CD4-positive, alpha-beta T cell (primary cell): ENCODE measurements around the gene CASKIN2. TPM values are rescaled to one million over a fixed set of nuclear protein-coding genes. Genes with fewer than 3 reads are reported as not detected.

ENCODE experiments used
- ATAC-seq: fragments of 200-7000 bp; cut with Tn5 transposase; one replicate; pipeline ENCODE4 v1.10.0; 2022; ENCODE audit warnings: mild to moderate bottlenecking; ENCODE audit not compliant: poor library complexity
- CTCF ChIA-PET: fragments of 350-600 bp; sonication (Branson Sonifier 250); formaldehyde crosslinking; loops from one replicate; lab custom pipeline; 2021; ENCODE audit warnings: antibody characterized with exemption, inconsistent platforms; lab: Charles Lee
- POLR2A ChIA-PET: fragments of 350-600 bp; sonication (Branson Sonifier 250); formaldehyde crosslinking; loops from one replicate; lab custom pipeline; 2021; ENCODE audit warnings: antibody characterized with exemption, inconsistent platforms; lab: Charles Lee
- DNase-seq, 14 experiments: peaks; one replicate each; pipeline ENCODE4 v3.0.0-alpha.2; 2013 to 2020; ENCODE audit warnings: mixed read lengths in 2 of 14
- H3K27ac ChIP-seq, 2 donors: one replicate each; pipeline versions ENCODE4 v1.5.1 to v1.7.0; 2013; ENCODE audit warnings: low read length in 2 of 2, low read depth in 1 of 2, mild to moderate bottlenecking in 1 of 2
- H3K27me3 ChIP-seq, 2 experiments: 1 replicate in 1 of 2; 2 replicates in 1 of 2; pipeline versions ENCODE4 v1.6.1 to v1.7.0; 2013; ENCODE audit warnings: low read length in 2 of 2, control low read depth in 1 of 2, mild to moderate bottlenecking in 1 of 2, moderate library complexity in 1 of 2; ENCODE audit not compliant: insufficient read depth in 2 of 2, control insufficient read depth in 1 of 2
- H3K36me3 ChIP-seq: one replicate; pipeline ENCODE4 v1.6.1; 2013; ENCODE audit warnings: low read length, control low read depth; ENCODE audit not compliant: insufficient read depth
- H3K4me1 ChIP-seq: one replicate; pipeline ENCODE4 v1.6.1; 2013; ENCODE audit warnings: low read length, control low read depth; ENCODE audit not compliant: insufficient read depth
- H3K4me3 ChIP-seq: one replicate; pipeline ENCODE4 v1.5.1; 2013; ENCODE audit warnings: mild to moderate bottlenecking, low read length, moderate library complexity
- H3K9me3 ChIP-seq, 2 experiments: 1 replicate in 1 of 2; 2 replicates in 1 of 2; pipeline versions ENCODE4 v1.6.1 to v1.7.0; 2013; ENCODE audit warnings: low read length in 2 of 2, mild to moderate bottlenecking in 2 of 2, control low read depth in 1 of 2, moderate library complexity in 1 of 2; ENCODE audit not compliant: control insufficient read depth in 1 of 2, insufficient read depth in 1 of 2
- H3K27ac Mint-ChIP-seq: one replicate; pipeline ENCODE4 v1.8.0; 2020; ENCODE audit warnings: mixed read lengths
- H3K27me3 Mint-ChIP-seq: one replicate; pipeline ENCODE4 v1.8.0; 2021; ENCODE audit warnings: mixed read lengths
- H3K36me3 Mint-ChIP-seq: one replicate; pipeline ENCODE4 v1.8.0; 2021; ENCODE audit warnings: low read depth, mixed read lengths
- H3K4me1 Mint-ChIP-seq: one replicate; pipeline ENCODE4 v1.8.0; 2021; ENCODE audit warnings: low read depth, mixed read lengths
- H3K4me3 Mint-ChIP-seq: one replicate; pipeline ENCODE4 v1.8.0; 2020; ENCODE audit warnings: mild to moderate bottlenecking, mixed read lengths
- H3K9me3 Mint-ChIP-seq: one replicate; pipeline ENCODE4 v1.8.0; 2020; ENCODE audit warnings: mixed read lengths
- intact Hi-C, 2 experiments: fragments of 100-400 bp; cut with DNase I in 1 of 2; cut with micrococcal nuclease in 1 of 2; formaldehyde crosslinking; loops; one replicate each; pipeline versions ENCODE4 v1.15.1 to v1.9.0; 2023 to 2025; cut with DNase I, micrococcal nuclease
- total RNA-seq, 174 experiments: library from RNA in 2 of 174; stranded (reverse) in 2 of 174; gene quantifications; one replicate each; pipeline ENCODE4 v1.2.3 and lab custom pipeline; 2021 to 2026
- TF ChIP-seq, protein P1 (sequence below): fragments of 200-600 bp; IDR thresholded peaks from one replicate; pipeline ENCODE4 v1.8.0; 2022; ENCODE audit warnings: antibody characterized with exemption, mild to moderate bottlenecking

Gene CASKIN2
- total RNA-seq, 2 experiments from 2014 or later = 0.17 to 0.25 TPM

DNA sequence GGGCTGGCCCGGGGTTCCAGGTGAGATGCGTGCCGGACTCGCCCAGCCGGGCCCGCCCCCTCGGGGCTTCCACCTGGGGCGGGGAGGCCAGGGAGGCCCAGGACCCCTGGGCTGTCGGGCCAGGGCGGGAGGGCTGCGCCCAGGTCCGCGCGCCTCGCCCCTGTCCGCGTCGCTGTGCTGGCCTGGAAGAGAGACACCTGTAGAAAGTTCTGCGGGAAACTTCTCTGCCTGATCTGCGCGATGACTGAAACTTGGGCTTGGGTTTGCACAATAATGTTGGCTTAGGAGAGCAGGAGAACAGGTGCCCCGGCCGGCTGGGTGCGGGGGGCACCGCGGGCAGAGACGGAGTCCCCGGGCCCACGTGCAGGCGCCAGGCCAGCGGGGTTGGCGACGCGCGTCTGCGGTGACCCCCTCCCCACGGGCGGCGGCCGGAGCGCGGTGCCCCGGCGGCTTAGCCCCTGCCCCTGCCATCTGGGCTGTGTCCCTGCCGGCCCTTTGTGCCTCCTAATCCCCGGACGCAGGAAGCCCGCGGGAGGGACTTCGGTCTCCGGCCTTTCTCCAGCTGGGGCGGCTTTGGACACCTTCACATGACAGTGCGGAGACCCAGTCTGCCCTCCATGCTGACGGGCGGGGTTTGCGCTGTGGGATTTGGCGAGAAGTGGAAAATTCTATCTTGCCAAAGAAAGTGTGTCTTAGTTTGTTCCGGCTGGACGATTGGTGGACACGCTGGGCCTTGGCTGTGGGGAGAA, 10.6 kb upstream of the CASKIN2 start:
- peaks cover 24% of the 10 kb centered on the region for H3K4me1 Mint-ChIP-seq
- peak; percentile 4 for ATAC-seq
- H3K36me3 Mint-ChIP-seq = peaks cover 31% of the 10 kb centered on the region
- peak overlapping the region; percentile 82 for H3K4me3 Mint-ChIP-seq
- peaks cover 28% of the 10 kb centered on the region for H3K4me1 ChIP-seq
- H3K36me3 ChIP-seq = peaks cover 29% of the 10 kb centered on the region
- ChIA-PET CTCF (interaction anchor here (1.1 to 1.8 kb wide), 3 partner anchors 9 to 62 kb away, joined by 4 to 26 read pairs (median 6); partner anchors contain the start of genes CASKIN2 and TSEN54), POLR2A (interaction anchor here (0.9 to 3.3 kb wide), 13 partner anchors 9 to 330 kb away, joined by 3 to 57 read pairs (median 4); partner anchors contain the start of genes MIF4GD, SLC25A19, TMEM94 and TSEN54)
- no peak overlapping the region for H3K27ac Mint-ChIP-seq
- no peaks in the 10 kb centered on the region for H3K27me3 Mint-ChIP-seq
- DNase-seq = no peak
- peak overlapping the region; percentile 56 for H3K4me3 ChIP-seq
- no peak overlapping the region for H3K27ac ChIP-seq
- no peaks in the 10 kb centered on the region for H3K9me3 Mint-ChIP-seq
- intact Hi-C loops = loop anchor here (1.0 to 10.0 kb wide), 5 partner anchors 10 to 329 kb away; partner anchors contain the start of genes MYO15B (in 1 of the 2), RECQL5 (in 1 of the 2), SAP30BP (in 1 of the 2) and TSEN54 (in 1 of the 2)
- no peaks in the 10 kb centered on the region for H3K9me3 ChIP-seq
- TF ChIP-seq, protein P1, sequence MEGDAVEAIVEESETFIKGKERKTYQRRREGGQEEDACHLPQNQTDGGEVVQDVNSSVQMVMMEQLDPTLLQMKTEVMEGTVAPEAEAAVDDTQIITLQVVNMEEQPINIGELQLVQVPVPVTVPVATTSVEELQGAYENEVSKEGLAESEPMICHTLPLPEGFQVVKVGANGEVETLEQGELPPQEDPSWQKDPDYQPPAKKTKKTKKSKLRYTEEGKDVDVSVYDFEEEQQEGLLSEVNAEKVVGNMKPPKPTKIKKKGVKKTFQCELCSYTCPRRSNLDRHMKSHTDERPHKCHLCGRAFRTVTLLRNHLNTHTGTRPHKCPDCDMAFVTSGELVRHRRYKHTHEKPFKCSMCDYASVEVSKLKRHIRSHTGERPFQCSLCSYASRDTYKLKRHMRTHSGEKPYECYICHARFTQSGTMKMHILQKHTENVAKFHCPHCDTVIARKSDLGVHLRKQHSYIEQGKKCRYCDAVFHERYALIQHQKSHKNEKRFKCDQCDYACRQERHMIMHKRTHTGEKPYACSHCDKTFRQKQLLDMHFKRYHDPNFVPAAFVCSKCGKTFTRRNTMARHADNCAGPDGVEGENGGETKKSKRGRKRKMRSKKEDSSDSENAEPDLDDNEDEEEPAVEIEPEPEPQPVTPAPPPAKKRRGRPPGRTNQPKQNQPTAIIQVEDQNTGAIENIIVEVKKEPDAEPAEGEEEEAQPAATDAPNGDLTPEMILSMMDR = no peak
- no peaks in the 10 kb centered on the region for H3K27me3 ChIP-seq

DNA sequence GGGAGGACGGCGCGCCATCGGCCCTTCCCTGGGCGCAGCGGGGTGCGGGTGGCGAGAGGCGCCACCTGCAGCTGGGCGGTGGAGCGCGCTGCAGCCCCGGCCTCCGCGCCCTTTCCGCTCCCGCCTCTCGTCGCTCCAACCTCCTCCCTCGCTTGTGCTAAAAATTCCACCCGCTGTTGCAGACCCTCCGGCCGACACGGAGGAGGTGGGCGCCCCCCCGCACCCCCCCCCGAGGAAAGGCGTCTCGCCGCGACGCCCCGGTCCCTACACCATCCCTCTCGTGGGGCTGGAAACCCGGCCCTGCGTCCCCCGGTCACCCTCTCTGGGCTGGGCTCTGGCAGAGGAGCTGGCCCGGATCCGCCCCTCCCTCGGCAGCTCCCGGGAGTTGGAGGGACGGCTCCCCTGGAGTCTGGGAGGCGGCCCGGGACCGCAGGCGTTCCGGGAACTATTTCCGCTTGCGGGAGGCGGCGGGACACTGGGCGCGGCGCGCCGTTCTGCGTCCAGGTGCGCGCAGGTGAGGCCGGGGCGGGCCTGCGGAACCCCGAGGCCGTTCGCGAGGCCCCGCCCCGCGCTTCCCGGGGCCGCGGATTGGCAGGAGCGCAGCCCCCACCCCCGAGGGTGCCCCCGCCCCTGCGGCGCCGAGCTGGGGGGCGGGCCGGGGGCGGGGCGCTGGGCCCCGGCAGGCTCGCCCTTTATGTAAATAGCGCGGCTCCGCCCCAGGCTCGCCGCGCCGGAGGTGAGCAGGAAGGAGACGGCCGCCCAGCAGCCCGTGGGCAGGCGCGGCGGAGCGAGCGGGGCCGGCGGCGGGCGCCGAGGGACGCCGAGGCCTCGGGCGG, 9.9 kb upstream of the CASKIN2 start, which contains the start of gene LLGL2:
Gene LLGL2 (plus strand): TSS at position 728 of the 836 bp plus-strand sequence. CDS start 17,730 bp downstream, outside the sequence.
- Histone ChIP-seq H3K27me3 (no peaks in the 10 kb centered on the region), H3K36me3 (peaks cover 32% of the 10 kb centered on the region), H3K9me3 (no peaks in the 10 kb centered on the region), H3K4me1 (peaks cover 28% of the 10 kb centered on the region), H3K4me3 (peak within 1 kb of the TSS; percentile 64), H3K27ac (no peak within 1 kb of the TSS)
- H3K9me3 Mint-ChIP-seq = no peaks in the 10 kb centered on the region
- TF ChIP-seq, protein P1 = peak; percentile 44
- H3K27me3 Mint-ChIP-seq = no peaks in the 10 kb centered on the region
- H3K27ac Mint-ChIP-seq = no peak within 1 kb of the TSS
- H3K4me1 Mint-ChIP-seq = peaks cover 24% of the 10 kb centered on the region
- intact Hi-C loops = loop anchor here (1.0 to 10.0 kb wide), 5 partner anchors 9 to 330 kb away; partner anchors contain the start of genes MYO15B (in 1 of the 2), RECQL5 (in 1 of the 2), SAP30BP (in 1 of the 2) and TSEN54 (in 1 of the 2)
- POLR2A ChIA-PET = interaction anchor here (0.6 to 3.3 kb wide), 13 partner anchors 8 to 342 kb away, joined by 3 to 57 read pairs (median 4); partner anchors contain the start of genes MIF4GD, SLC25A19, SUMO2 and TMEM94
- peaks cover 34% of the 10 kb centered on the region for H3K36me3 Mint-ChIP-seq
- ATAC-seq = peak; percentile 91
- H3K4me3 Mint-ChIP-seq = peak within 1 kb of the TSS; percentile 82
- CTCF ChIA-PET = interaction anchor here (0.6 to 1.8 kb wide), 5 partner anchors 9 to 217 kb away, joined by 3 to 26 read pairs (median 4); partner anchors contain the start of genes CASKIN2 and TSEN54
- peak; percentile 68 to 96 (median 84) for DNase-seq
